GM11168 (cell line): Measurements from ENCODE around the gene MAN1B1.

Experiments used
- in situ Hi-C: fragments of 300-500 bp; cut with MboI; formaldehyde crosslinking; loops from one replicate; pipeline ENCODE4 v1.12.0; 2022; ENCODE audit warnings: low sequenced_read_pairs; ENCODE audit not compliant: unreplicated experiment

Gene MAN1B1

GRCh38 chr9:137067860-137068538, 18.8 kb upstream of the MAN1B1 start:
- in situ Hi-C loops = no loop called here

GRCh38 chr9:137068539-137069507, 18.0 kb upstream of the MAN1B1 start:
- in situ Hi-C loops = no loop called here

GRCh38 chr9:137069508-137070091, 17.2 kb upstream of the MAN1B1 start:
- in situ Hi-C loops = no loop called here

GRCh38 chr9:137070201-137070905, 16.4 kb upstream of the MAN1B1 start, which contains the start of gene SAPCD2:
TSS of gene SAPCD2 (minus strand) at chr9:137070557. CDS start at chr9:137070460, 97 bp downstream.
- in situ Hi-C loops = no loop called here

- in situ Hi-C loops = no loop called here
Observed at GRCh38 chr9:137070906-137071275, 15.9 kb upstream of the MAN1B1 start.

GRCh38 chr9:137071282-137071681, 15.5 kb upstream of the MAN1B1 start:
- in situ Hi-C loops = no loop called here

GRCh38 chr9:137073992-137074399, 12.8 kb upstream of the MAN1B1 start:
- in situ Hi-C loops = no loop called here

- in situ Hi-C loops = no loop called here
Observed at GRCh38 chr9:137074657-137075274, 12.0 kb upstream of the MAN1B1 start.

GRCh38 chr9:137075275-137075775, 11.5 kb upstream of the MAN1B1 start:
- in situ Hi-C loops = no loop called here

- in situ Hi-C loops = no loop called here
Observed at GRCh38 chr9:137076636-137077009, 10.2 kb upstream of the MAN1B1 start.

GRCh38 chr9:137077010-137077747, 9.6 kb upstream of the MAN1B1 start, which contains the start of gene UAP1L1:
TSS of gene UAP1L1 (plus strand) at chr9:137077517. CDS start at chr9:137077533, 16 bp downstream.
- in situ Hi-C loops = no loop called here

GRCh38 chr9:137077758-137078693, 8.8 kb upstream of the MAN1B1 start:
- in situ Hi-C loops = no loop called here

- in situ Hi-C loops = no loop called here
Observed at GRCh38 chr9:137078701-137079400, 7.9 kb upstream of the MAN1B1 start.

- in situ Hi-C loops = no loop called here
Observed at GRCh38 chr9:137079401-137079787, 7.4 kb upstream of the MAN1B1 start.

GRCh38 chr9:137080260-137081122, 6.3 kb upstream of the MAN1B1 start:
- in situ Hi-C loops = no loop called here

- in situ Hi-C loops = no loop called here
Observed at GRCh38 chr9:137082222-137082924, 4.4 kb upstream of the MAN1B1 start.
